Mesothelial cell of epicardium (in vitro differentiated cells): ENCODE results near the gene CEP85L. TPM values are rescaled to one million over a fixed set of nuclear protein-coding genes. Genes with fewer than 3 reads are reported as not detected.

Source experiments
- DNase-seq, 2 experiments: peaks; one replicate each; pipeline ENCODE4 v3.0.0; 2021; ENCODE audit warnings: low spot score in 2 of 2; ENCODE audit not compliant: unreplicated experiment in 2 of 2
- H3K27ac Mint-ChIP-seq: 2 replicates; pipeline ENCODE4 v1.8.0; 2021; ENCODE audit warnings: mixed read lengths
- H3K27me3 Mint-ChIP-seq: 2 replicates; pipeline ENCODE4 v1.8.0; 2021; ENCODE audit warnings: low read depth, mixed read lengths
- H3K36me3 Mint-ChIP-seq: 2 replicates; pipeline ENCODE4 v1.8.0; 2021; ENCODE audit warnings: mixed read lengths
- H3K4me1 Mint-ChIP-seq: 2 replicates; pipeline ENCODE4 v1.8.0; 2021; ENCODE audit warnings: mixed read lengths
- H3K4me3 Mint-ChIP-seq: 2 replicates; pipeline ENCODE4 v1.8.0; 2021; ENCODE audit warnings: mild to moderate bottlenecking, moderate library complexity, mixed read lengths
- H3K9me3 Mint-ChIP-seq: 2 replicates; pipeline ENCODE4 v1.8.0; 2021; ENCODE audit warnings: mixed read lengths
- CTCF ChIP-seq: fragments of 200-600 bp; sonication (generic); IDR thresholded peaks from one replicate; pipeline ENCODE4 v1.5.0; 2021; ENCODE audit warnings: antibody characterized with exemption; ENCODE audit not compliant: unreplicated experiment
- total RNA-seq: library from RNA; stranded (reverse); gene quantifications from 3 replicates; pipeline ENCODE4 v1.2.1, GENCODE V29; 2021

Gene CEP85L
- total RNA-seq, 1 donor from 2014 or later: 23.1 TPM

GRCh38 chr6:118577972-118578371, 73.4 kb downstream of the CEP85L start:
- peaks cover 66% of the 10 kb centered on the region for H3K36me3 Mint-ChIP-seq
- no peak overlapping the region for H3K4me3 Mint-ChIP-seq
- H3K27ac Mint-ChIP-seq: no peak overlapping the region
- DNase-seq: no peak
- H3K27me3 Mint-ChIP-seq: no peaks in the 10 kb centered on the region
- no peak for TF ChIP-seq CTCF
- peaks cover 59% of the 10 kb centered on the region for H3K9me3 Mint-ChIP-seq
- peaks cover 1% of the 10 kb centered on the region for H3K4me1 Mint-ChIP-seq

GRCh38 chr6:118574051-118574865, 77.1 kb downstream of the CEP85L start:
- no peak for TF ChIP-seq CTCF
- DNase-seq: no peak
- Mint-ChIP-seq H3K36me3 (peaks cover 54% of the 10 kb centered on the region), H3K9me3 (peaks cover 47% of the 10 kb centered on the region), H3K4me1 (no peaks in the 10 kb centered on the region), H3K27me3 (no peaks in the 10 kb centered on the region), H3K27ac (peak overlapping the region; percentile 49), H3K4me3 (peak overlapping the region; percentile 54)

- no peak overlapping the region for H3K27ac Mint-ChIP-seq
- TF ChIP-seq CTCF: no peak
- H3K4me3 Mint-ChIP-seq: no peak overlapping the region
- no peaks in the 10 kb centered on the region for H3K4me1 Mint-ChIP-seq
- H3K27me3 Mint-ChIP-seq: no peaks in the 10 kb centered on the region
- peaks cover 24% of the 10 kb centered on the region for H3K9me3 Mint-ChIP-seq
- peaks cover 27% of the 10 kb centered on the region for H3K36me3 Mint-ChIP-seq
- DNase-seq: no peak
These were observed 80.3 kb downstream of the CEP85L start for GRCh38 chr6:118571121-118571520.

GRCh38 chr6:118569498-118569897, 81.9 kb downstream of the CEP85L start:
- Mint-ChIP-seq H3K36me3 (peaks cover 11% of the 10 kb centered on the region), H3K27ac (no peak overlapping the region), H3K4me3 (no peak overlapping the region)

GRCh38 chr6:118567974-118568373, 83.4 kb downstream of the CEP85L start:
- no peak overlapping the region for H3K4me3 Mint-ChIP-seq
- H3K27ac Mint-ChIP-seq: no peak overlapping the region
- peaks cover 2% of the 10 kb centered on the region for H3K4me1 Mint-ChIP-seq
- no peak for TF ChIP-seq CTCF
- H3K36me3 Mint-ChIP-seq: peaks cover under 1% of the 10 kb centered on the region
- H3K27me3 Mint-ChIP-seq: no peaks in the 10 kb centered on the region
- no peaks in the 10 kb centered on the region for H3K9me3 Mint-ChIP-seq
- DNase-seq: no peak

More at GRCh38 chr6:118569498-118569897, 81.9 kb downstream of the CEP85L start:
- Mint-ChIP-seq H3K4me1 (no peaks in the 10 kb centered on the region), H3K27me3 (no peaks in the 10 kb centered on the region), H3K9me3 (peaks cover 8% of the 10 kb centered on the region)
- TF ChIP-seq CTCF: no peak
- no peak for DNase-seq
